CD1c-positive myeloid dendritic cell (primary cell): ENCODE data around the gene FAM72D.
"Not testable (repeated sequence)": the region's sequence is repeated elsewhere in the genome, so short reads cannot be mapped to it uniquely, and the experiment has no call there.

ENCODE experiments used
- DNase-seq: peaks from one replicate; pipeline ENCODE4 v3.0.0-alpha.2; 2016; ENCODE audit errors: extremely low spot score

FAM72D gene

DNA sequence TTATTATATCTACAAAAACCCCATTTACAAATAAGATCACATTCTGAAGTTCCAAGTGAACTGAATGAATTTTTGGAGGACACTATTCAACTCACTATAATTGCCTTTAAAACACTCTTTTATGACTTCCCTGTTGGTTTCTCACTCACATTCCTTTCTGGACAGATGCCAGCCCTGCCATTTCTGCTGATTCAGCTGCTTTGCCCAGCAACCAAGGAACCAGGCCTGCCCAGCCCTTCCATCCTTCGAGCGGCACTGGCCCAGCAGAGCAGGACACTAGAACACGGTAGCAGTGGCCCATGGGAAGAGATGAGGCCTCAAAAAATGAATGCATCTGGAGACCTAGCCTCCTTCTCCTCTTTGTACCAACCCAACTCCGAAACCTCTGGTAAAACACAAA lies 50.5 kb downstream of the FAM72D start:
- DNase-seq: not testable (repeated sequence)

DNA sequence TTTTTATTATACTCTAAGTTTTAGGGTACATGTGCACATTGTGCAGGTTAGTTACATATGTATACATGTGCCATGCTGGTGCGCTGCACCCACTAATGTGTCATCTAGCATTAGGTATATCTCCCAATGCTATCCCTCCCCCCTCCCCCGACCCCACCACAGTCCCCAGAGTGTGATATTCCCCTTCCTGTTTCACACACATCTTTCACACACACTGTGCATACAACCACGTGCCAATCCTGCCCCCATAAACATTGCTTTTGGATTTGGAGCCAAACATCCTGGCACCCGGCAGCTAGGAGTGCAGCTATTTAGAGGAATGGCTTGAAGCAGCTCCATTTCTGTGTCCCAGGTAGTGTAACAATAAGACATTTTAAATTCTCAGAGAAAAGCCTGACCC lies 51.4 kb downstream of the FAM72D start:
- DNase-seq: not testable (repeated sequence)

DNA sequence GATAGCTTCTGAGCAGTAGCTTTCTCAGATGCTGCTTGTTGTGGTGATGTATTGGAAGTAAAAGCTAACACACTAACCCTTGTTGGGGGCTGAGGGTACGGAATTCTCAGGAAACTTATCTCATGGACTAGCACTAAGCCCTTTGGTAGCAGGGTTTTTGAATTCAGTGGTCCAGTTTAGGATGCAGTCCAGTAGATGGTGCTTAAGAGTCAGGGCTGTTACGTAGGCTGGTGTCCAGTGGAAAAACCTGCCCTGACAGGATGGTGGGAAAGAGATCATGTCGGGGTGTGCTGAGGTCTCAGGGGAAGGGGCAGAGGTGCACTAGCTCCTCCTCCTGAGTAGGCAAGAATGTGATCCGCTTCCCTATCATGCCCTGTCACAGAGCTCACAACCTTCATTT lies 59.6 kb downstream of the FAM72D start:
- not testable (repeated sequence) for DNase-seq

DNA sequence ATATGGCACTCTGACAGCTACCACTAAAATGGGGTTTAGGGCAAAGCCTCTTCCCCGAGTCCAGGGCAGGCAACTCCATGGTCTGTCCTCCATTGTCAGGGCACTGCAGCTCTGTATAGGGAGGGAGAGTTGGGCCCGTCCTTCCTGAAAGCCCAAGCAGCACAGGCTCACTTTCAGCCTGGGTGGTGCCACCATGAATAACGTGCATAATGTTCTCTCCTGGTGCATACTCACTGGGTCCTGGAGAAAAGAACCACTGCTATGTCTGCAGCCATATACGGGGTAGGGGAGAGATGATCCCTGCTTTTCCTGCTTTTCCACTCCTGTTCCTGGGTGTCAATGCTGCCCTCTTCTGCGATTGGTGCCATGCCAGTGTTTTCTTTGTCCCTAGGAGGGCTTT lies 60.1 kb downstream of the FAM72D start:
- DNase-seq: not testable (repeated sequence)

- peak; percentile 64 for DNase-seq
Observed at GRCh38 chr1:145156891-145157610, 61.3 kb downstream of the FAM72D start.

GRCh38 chr1:145157715-145158114 lies 61.9 kb downstream of the FAM72D start:
- DNase-seq: not testable (repeated sequence)

DNA sequence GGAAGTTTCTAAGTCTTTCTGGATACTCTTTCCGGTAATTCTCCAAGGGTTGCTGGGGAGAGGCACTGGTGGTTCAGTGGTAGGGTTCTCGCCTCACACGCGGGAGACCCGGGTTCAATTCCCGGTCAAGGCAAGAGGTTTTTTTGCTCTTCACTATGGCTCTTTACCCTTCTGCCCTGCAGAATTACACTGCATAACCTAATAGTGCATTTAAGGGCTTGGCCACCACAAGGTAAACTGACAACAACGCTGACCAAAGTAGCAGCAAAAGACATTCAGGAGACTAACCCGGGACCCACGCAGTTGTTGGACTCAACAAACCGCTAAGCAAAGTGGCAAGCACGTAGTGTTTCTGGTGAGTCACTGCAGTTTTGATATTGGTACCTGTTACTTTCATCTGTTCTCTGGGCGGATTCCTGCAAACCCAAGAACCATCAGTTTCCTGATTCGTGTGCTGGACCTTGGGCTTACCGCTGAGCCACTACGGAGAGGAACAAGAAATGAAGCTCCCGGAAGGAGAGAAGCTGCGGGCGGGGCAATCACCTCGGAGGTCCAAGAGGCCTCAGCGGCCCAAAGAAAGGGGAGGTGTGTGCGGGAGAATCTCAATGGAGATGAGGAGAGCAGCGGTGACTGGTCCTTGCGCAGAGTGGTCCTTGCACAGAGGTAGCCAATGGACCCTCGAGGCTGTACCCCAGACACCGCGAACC lies 65.4 kb downstream of the FAM72D start:
- DNase-seq: not testable (repeated sequence)
